Activated CD8-positive, alpha-beta memory T cell treated with anti-CD3 and anti-CD28 coated beads, Interleukin-2, amount 50 U/mL, for 1 hour (primary cell): ENCODE measurements around the gene PRG3.

Experiments
- DNase-seq: peaks from one replicate; pipeline ENCODE4 v3.0.0-alpha.2; 2020; ENCODE audit errors: extremely low read depth

The PRG3 gene, protein sequence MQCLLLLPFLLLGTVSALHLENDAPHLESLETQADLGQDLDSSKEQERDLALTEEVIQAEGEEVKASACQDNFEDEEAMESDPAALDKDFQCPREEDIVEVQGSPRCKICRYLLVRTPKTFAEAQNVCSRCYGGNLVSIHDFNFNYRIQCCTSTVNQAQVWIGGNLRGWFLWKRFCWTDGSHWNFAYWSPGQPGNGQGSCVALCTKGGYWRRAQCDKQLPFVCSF

DNA sequence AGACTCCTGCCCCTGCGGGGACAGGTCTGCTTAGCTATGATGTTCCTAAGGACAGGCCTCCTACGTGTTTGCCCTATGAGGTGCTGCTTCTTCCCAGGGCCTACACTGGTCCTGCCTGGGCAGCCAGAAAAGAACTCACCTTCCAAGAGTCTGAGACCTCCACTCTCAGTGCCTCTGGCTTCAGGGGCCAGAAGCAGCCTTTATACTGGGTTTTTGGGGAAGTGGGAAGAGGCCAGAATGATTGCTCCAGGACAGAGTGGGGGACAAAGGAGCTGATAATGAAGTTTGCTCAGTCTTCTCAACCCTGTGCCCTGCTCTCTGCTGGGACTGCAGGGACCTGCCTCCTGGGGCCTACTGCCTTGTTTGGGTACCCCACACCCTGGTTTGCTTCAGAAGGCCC is at the start of gene PRG3:
Gene PRG3 (minus strand): TSS at position 176 of the 400 bp plus-strand sequence. CDS start 442 bp downstream, outside the sequence.
- DNase-seq: no peak

DNA sequence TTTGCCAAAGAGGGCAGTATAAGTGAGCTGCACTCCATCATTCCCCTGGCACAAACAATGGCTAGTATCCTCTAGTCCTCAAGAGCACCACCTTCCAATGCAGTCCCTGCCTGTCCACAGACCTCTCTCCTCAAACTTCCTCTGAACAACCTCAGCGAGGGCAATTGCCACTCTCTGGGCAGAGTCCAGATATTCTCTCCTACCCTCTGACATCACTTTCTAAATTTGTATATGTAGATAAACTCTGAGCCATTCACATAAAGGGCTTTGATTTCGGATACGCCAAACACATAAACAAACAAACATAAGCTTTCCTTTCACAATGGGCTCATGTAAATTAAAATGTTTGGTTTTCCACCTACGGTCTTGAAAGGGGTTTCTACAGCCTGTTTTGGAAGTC is 49.0 kb upstream of the PRG3 start:
- DNase-seq: no peak

DNA sequence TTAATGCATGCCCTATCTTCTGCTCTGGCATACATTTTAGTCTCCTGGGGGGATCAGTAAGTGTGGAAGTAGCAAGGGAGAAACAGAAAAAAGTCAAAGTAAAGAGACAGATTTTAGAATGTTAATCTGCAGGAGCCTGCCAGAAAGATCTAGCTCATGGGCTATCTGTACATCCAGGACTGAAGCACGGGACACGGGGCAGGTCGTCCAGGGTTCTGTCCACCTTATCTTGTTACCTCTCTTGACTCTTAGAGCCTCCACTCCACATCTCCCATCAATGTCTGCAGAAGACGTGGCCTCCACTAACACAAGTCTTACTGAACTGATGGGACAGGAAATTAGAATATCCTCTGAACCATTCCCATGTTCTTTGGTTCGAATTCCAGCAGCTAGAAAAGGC is 47.7 kb upstream of the PRG3 start:
- DNase-seq: no peak

DNA sequence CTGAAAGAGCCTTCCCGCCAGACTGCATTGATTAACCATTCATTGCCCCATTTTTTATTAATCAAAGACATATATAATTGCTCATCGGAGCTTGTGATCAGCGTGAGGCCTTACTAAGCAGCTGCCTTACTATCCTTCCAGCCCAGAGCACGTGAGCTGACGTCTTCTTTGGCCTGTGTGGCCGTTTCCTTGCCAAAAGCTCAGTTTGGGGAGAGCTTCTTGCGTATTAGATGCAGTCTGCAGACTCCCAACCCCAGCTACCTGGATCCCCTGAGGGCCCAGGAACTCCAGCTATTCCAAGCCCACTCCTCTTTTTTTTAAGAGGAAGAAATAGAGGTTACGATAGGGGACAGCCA is 46.8 kb upstream of the PRG3 start:
- DNase-seq: no peak

DNA sequence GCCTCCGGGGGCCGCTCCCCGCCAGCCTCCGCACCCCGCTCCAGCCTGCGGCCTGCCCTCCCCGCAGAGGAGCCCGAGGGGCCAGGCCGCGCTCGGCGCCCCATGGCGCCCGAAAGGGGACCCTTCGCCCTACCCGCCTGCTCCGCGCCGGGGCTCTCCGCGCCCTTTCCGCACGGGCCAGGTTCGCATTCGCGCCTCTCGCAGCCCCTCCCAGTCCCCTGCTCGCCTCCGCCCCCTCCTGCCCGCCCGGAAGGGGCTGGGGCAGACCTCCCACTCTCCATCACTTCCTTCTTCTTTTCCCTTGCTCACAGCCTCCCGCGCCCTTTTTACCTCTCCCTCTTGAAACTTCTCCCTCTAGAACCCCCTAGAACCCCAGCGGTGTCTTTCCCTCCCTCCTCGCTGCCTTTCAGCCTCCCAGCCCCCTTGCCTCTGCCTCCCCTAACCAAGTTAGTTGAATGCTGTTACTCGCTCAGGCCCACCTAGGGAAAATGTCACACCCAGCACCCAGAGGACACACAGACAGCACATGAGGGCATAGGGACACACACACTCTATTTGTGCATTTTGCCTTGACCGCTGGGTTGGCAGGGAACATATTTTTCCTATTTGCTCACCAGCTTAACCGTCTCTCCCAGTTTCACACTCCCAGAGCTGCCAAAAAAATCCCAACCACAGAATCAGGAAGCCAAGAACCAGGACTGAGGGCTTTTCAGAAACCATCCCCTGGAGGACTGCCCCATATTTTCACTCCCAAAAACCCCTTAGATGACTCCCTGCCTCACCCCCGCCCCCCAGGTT is 46.2 kb upstream of the PRG3 start, which contains the start of gene SLC43A3:
Gene SLC43A3 (minus strand): TSS at position 193 of the 798 bp plus-strand sequence. CDS start 949 bp downstream, outside the sequence.
- DNase-seq: no peak

- no peak for DNase-seq
Measured at GRCh38 chr11:57426439-57426928, 45.5 kb upstream of the PRG3 start.

DNA sequence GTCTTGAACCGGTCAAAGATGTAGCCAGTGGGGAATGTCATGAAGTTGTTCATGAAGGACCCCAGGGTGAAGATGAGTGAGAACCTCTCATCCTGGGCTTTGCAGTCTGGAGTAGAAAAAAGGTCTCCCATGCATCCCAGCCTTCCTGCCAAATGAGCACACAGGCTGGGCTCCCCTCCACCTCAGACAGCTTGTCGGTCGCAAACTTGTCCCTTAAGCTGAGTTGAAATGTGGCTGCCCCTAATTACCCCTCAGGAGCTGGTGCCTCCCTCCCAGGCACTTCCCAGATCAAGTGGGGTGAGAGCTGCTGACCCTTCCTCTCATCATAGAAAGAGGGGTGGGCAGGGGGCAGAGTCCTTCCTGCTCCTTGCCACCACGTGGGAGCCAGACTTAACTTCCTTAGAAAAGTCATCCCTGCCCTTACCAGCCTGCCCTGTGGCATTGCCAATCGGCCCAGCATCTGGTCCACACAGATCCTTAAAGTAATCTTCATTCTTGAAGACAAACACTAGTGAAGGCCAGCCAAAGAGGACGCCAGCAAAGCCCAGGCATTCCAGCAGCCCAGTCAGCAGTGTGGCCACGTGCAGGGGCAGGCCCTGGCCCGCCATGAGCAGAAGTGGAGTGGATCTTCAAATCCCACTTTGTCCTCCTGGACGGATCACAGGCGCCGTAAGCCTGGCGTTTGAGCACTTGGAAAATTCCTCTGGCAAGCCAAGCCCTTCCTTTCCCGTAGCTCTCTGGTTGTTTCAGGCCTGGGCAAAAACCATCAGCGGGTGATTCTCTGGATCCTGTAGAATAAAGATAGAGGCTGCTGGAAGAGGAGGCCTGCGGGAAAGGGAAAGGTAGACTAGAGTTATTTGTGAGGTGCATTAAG is 44.9 kb upstream of the PRG3 start:
- DNase-seq: no peak

DNA sequence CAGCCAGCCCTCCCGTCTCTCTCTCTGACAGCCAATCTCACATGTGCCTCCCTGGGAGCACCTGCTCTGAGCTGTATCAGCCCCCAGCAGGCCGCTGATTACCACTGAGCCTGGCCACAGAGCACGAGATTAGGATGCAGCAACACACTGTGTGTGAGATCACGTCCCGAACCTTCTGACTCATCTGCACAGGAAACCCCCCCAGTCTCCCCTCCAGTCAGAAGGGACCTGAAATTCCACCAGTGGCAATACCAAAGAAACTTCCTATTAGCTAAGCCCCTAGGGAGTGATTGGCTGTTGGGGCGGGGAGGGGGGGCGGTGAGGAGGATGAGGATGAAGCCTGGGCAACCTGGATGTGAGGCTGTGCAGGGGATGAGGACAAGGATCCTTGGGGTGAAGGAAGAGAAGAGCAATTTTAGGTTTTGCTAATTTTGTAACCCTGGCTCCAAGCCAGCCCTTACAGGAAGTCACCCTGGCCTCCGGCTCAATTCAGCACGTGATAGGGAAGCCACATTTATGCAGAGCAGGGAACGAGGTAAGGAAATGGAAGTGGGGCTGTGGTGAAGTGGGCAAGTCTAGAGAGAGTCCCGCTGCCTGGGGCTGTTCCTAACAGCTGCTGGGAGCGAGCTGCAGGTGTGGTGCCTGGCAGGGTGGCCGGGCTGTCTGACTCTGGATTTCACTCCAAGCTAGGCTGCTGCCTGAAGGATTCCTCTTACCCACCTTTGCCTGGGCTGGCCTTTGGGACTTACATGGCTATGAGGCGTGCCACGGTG is 44.0 kb upstream of the PRG3 start:
- DNase-seq: peak; percentile 71

- no peak for DNase-seq
Measured at GRCh38 chr11:57424137-57424791, 43.3 kb upstream of the PRG3 start.

DNA sequence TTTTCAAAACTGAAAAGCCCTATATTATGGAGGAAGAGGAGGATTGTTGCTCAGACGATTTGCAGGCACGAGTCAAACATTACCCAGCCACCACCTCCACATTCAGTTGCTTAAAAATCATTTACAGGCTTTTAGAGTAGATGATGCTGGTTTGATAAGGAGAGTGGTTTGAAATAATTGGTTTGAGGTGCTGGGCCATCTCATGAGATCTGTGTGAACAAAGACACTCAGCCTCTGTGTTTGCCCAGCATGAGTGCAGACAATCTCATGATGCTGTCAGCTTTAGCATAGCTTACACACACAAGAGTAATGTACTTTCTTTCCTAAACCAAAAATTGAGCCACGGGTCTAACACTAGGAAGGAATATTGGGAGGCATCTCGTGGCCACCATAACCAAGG is 41.7 kb upstream of the PRG3 start:
- DNase-seq: no peak

GRCh38 chr11:57421805-57422204 is 40.9 kb upstream of the PRG3 start:
- DNase-seq: no peak

DNA sequence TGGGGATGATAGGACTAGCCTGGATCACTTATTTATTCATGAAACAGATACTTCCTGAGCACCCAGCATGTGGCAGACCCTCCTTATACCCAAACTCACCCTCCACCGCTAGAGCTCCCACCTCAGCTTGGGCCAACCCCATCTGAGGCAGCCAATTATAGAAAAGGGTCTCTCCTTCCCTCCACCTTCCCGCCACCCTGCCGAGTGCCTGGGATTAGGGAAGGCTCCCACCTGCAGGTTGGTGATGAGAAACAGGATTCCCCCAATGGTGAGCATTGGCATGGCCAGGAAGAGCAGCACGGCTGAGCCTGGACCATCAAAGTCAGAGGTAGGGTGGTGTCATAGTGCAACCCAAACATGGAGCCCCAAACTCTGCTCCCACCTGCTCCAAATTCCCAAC is 40.1 kb upstream of the PRG3 start:
- DNase-seq: no peak

GRCh38 chr11:57419146-57419545 is 38.2 kb upstream of the PRG3 start:
- no peak for DNase-seq

- DNase-seq: no peak
Measured at GRCh38 chr11:57418131-57418530, 37.2 kb upstream of the PRG3 start.

DNA sequence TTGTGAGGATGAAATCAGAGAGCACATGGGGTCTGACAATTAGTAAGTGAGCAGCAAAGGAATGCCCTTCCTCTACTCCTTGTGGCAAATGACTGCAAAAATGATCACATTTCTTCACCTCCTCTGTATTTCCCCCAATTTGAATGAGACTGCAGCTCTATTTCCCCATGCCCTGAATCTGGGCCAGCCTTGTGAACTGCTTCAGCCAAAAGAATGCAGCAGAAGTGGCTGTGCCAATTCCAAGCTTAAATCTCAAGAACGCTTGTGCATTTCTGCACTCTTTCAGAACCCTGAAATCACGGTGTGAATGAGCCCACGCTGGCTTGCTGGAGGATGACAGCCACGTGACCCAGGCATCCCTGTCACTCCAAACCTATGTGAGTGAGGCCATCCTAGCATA is 36.1 kb upstream of the PRG3 start:
- no peak for DNase-seq

GRCh38 chr11:57416436-57416835 is 35.5 kb upstream of the PRG3 start:
- no peak for DNase-seq

- DNase-seq: no peak
Measured at GRCh38 chr11:57414612-57415212, 33.8 kb upstream of the PRG3 start.

- DNase-seq: no peak
Measured at GRCh38 chr11:57413681-57414080, 32.7 kb upstream of the PRG3 start.

DNA sequence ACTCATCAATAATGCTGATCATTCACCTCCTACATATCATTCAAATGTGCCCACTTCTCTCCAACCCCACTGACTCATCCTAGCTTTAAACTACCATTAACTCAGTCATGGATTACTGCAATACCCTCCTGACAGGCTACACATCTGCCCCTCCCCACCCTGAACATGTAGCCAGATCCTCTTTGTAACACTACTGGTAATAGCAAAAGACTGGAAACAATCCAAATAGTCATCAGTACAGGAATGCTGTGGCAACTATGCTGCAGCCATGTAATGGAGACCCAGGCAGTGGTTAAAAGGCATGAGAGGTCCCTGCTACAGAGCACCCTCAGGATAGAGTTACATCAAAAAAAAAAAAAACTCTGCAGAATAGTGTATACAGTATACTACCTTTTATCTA is 29.3 kb upstream of the PRG3 start:
- no peak for DNase-seq

GRCh38 chr11:57409321-57410100 is 28.6 kb upstream of the PRG3 start:
- no peak for DNase-seq
